AG09319 (cell line): Measurements from ENCODE around the gene MYBL2.

Source experiments
- DNase-seq: peaks from one replicate; pipeline ENCODE4 v3.0.0-alpha.2; 2010; ENCODE audit warnings: low read depth; ENCODE audit errors: extremely low read depth
- CTCF ChIP-seq: IDR thresholded peaks from 2 replicates; pipeline ENCODE4 v1.5.1; 2011; ENCODE audit warnings: low read depth, mild to moderate bottlenecking, inconsistent platforms, low read length, moderate library complexity

The MYBL2 gene

DNA sequence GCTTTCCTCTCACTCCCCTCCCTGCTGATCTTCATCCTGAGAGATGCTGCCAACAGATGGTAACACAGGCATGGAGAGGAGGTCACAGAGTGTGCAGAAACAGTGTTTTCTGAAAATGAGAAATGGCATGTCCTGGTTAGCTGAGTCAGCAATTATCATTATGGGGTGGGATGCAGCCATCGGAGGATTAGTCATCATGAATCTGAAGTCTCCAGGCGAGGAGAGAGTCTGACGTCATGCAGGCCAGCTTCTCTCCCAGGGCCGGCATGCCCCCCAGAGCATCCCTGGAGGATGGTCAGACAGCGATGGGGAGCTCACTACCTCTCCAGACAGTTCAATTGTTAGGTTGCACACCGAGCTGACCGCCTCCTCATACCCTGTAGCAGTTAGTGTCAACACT lies 64.6 kb downstream of the MYBL2 start:
- no peak for DNase-seq
- TF ChIP-seq CTCF: no peak

GRCh38 chr20:43731927-43732326 lies 65.0 kb downstream of the MYBL2 start:
- DNase-seq: no peak
- TF ChIP-seq CTCF: no peak

DNA sequence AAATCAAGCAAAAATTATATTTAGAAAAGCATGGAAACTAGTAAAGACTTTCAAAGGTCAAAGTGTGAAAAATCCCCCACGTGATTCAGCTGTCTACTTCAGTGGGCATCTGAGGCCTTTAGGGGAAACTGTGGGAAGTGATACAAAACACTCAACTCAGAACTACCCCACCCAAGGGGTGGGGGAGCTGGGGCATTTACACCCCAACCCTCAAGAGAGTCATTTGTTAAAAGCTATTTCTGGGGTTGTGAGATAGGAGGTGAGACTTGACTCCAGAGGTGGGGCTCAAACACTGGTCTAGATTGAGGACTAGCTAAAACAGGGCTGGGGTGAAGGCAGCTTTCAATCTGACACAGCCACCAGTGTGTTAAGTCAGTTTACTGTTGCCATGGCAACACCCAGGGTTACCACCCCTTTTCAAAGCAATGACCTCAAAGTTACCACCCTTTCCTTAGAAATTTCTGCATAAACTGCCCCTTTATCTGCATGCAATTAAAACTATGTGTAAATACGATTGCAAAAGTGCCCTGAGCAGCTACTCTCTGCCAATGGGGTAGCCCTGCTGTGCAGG lies 69.8 kb downstream of the MYBL2 start:
- no peak for DNase-seq

GRCh38 chr20:43737925-43738324 lies 71.0 kb downstream of the MYBL2 start:
- no peak for TF ChIP-seq CTCF
- no peak for DNase-seq

More for the DNA sequence above, 69.8 kb downstream of the MYBL2 start:
- no peak for TF ChIP-seq CTCF

- no peak for DNase-seq
- TF ChIP-seq CTCF: no peak
Observed at GRCh38 chr20:43739148-43739749, 72.3 kb downstream of the MYBL2 start.

DNA sequence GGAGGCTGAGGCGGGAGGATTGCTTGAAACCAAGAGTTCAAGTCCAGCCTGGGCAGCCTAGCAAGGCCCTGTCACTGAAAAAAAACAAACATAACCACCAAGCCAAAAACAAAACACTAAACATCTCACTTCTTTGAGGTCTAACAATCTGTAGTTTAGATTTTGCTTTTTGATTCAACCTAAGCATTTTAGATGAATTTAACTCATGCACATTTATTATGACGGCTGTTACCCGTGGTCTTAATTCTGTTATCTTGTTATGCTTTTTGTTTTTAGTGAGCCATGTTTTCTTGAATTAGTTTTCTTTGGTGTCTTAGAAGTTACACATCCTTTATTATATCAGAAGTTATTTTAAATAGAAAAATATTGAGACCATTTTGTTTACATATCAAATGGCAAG lies 73.7 kb downstream of the MYBL2 start:
- DNase-seq: no peak
- no peak for TF ChIP-seq CTCF

DNA sequence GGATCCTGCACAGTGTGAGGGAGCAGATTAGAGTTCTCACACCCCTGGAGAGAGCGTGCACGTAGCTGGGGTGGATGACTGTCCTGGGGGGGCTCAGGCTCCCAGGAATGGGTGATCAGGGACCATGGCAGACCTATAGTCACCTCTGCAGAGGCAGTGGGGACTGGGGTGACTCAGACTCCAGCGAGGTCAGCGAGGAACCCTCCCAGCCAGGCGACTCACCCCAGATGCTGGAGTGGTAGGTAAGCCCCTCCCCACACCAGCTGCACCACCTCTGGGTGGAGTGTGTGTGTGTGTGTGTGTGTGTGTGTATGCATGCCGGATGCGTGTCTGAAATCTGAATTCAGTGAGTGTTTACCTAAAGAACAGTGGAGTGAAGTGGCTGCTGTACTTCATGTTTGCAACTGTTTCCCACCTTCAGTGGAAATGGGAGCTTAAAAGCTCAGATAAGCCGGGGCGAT lies 77.3 kb downstream of the MYBL2 start:
- no peak for DNase-seq
- TF ChIP-seq CTCF: no peak
